Measurements from ENCODE around the gene TBX2. TPM values are rescaled to one million over a fixed set of nuclear protein-coding genes. Genes with fewer than 3 reads are reported as not detected.

Gene TBX2
- total RNA-seq, 4 donors from 2014 or later: 19.0 to 33.6 (median 22.8) TPM

DNA sequence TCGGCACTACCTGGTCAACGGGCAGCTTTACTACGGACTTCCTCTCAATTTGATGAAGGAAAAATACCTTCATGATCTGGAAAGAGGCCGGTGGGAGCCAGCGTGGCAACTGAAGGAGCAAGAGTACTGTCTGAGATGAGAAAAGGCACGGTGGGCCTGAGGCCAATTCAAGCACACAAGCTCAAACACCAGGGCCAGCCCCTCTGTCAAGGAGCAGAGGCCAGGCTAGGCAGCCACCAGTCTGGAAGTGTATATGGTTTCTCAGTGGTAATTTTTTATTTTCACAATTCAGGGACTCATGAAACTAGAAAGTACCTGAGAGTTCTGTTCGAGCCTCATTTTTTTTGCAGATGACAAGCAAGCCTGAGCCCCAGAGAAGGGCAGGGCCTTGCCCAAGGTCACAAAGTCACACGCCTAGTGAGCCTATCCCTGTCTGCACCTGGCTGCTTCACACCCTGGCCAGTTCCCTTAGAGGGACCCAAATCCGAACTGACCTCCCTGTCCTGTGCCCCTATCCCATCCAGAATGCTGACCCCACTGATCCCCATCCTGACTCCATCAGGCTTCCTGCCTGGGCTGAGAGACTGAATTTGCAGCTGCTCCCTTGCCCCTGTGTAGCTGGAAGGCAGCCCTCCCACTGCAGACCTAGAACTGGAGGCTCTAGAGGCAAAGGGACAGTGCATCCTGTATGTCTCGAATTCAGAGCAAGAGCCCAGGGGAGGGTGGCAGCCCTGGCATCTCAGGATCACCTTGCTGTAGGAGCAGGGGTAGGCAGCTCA lies 4.8 kb upstream of the TBX2 start:
- WGBS, 2 donors (ENCODE audit: low coverage in 1 of 2): 76% methylated on average over 6 of the region's 10 CpGs; no CpG with 5 or more reads in 1 of the 2 donors
- Histone ChIP-seq H3K9me3 (no peaks in the 10 kb centered on the region), H3K4me1 (peaks cover 0 to 63% (median 23%) of the 10 kb centered on the region in 3 donors), H3K27me3 (peaks cover 48% of the 10 kb centered on the region), H3K4me3 (no peak overlapping the region), H3K36me3 (peaks cover 0 to 9% of the 10 kb centered on the region in 2 donors), H3K27ac (peak overlapping the region in 3 of 4 donors; percentile 80 to 93 (median 92))
- no peak for ATAC-seq
- TF ChIP-seq, protein P1, sequence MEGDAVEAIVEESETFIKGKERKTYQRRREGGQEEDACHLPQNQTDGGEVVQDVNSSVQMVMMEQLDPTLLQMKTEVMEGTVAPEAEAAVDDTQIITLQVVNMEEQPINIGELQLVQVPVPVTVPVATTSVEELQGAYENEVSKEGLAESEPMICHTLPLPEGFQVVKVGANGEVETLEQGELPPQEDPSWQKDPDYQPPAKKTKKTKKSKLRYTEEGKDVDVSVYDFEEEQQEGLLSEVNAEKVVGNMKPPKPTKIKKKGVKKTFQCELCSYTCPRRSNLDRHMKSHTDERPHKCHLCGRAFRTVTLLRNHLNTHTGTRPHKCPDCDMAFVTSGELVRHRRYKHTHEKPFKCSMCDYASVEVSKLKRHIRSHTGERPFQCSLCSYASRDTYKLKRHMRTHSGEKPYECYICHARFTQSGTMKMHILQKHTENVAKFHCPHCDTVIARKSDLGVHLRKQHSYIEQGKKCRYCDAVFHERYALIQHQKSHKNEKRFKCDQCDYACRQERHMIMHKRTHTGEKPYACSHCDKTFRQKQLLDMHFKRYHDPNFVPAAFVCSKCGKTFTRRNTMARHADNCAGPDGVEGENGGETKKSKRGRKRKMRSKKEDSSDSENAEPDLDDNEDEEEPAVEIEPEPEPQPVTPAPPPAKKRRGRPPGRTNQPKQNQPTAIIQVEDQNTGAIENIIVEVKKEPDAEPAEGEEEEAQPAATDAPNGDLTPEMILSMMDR (IDR thresholded peaks at IDR 0.05): no peak
- TF ChIP-seq EP300 (IDR thresholded peaks at IDR 0.05) (no peak), POLR2AphosphoS5 (IDR thresholded peaks at IDR 0.05) (no peak), POLR2A (IDR thresholded peaks at IDR 0.05) (no peak)

DNA sequence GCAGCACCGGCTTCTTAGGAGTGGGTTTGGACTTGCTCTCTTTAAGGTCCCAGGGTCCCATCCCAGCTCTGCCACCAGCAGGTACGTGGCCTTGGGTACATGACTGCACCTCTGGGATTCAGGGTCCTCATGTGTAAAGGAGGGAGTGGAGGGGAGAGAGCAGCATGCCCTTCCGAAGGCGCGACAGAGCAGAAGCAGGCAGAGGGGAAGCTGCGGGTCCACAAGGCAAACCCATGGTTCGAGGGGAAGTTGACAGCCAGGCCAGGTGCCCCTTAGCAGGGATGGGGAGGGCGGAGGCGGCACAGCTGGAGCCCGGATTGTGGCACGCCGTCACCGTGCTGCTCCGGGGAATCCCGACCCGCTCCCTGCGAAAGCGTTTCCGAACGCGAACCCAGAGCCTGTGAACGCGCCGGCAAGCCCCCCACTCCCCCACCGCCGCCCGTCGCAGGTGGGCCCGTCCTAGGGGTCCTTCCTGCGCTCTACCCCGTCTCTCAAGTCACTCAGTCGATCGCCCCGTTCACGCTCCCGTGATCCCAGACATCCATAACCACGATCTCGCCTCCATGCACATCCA lies 4.1 kb upstream of the TBX2 start:
- no peaks in the 10 kb centered on the region for H3K9me3 ChIP-seq
- H3K27ac ChIP-seq: peak overlapping the region in 3 of 4 donors; percentile 80 to 93 (median 92)
- no peak for ATAC-seq
- peaks cover 50% of the 10 kb centered on the region for H3K27me3 ChIP-seq
- peaks cover 0 to 9% of the 10 kb centered on the region in 2 donors for H3K36me3 ChIP-seq
- TF ChIP-seq POLR2AphosphoS5 (IDR thresholded peaks at IDR 0.05) (no peak), POLR2A (IDR thresholded peaks at IDR 0.05) (no peak), EP300 (IDR thresholded peaks at IDR 0.05) (no peak)
- TF ChIP-seq, protein P1 (IDR thresholded peaks at IDR 0.05): no peak
- H3K4me3 ChIP-seq: peak overlapping the region in 1 of 2 donors; percentile 57
- 50 to 68% methylated on average over 5 to 11 of the region's 38 CpGs for WGBS, 2 donors (ENCODE audit: low coverage in 1 of 2)
- H3K4me1 ChIP-seq: peaks cover 0 to 59% (median 23%) of the 10 kb centered on the region in 3 donors

DNA sequence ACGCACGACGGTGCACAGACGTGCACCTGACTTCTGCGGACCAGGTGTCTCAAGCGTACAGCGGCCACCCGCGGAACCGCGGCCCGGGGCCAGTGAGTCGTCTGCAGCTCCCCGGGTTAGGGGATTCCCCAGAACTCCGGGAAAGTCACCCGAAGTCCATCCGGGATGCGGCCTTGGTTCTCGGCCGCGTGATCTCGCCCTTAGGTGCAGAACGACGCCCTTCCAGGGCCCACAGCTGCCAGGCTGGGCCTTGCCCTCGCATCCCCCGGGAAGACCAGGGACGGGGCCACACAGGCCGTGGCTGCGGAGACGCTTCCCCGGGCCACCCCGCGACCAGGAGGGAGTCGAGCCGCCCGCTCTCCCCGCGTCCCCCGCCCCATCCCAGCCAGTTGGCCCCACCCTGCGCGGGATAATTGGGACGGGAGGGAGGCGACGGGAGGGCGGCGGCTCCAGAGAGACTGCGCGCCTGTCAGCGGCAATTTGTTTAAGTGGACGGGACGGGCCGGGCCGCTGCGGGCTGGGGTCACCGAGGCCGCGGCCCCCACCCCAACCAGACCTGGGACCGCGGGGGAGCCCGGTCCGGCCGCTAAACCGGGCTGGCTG lies 3.6 kb upstream of the TBX2 start:
- peaks cover 55% of the 10 kb centered on the region for H3K27me3 ChIP-seq
- no peak for ATAC-seq
- H3K4me3 ChIP-seq: peak overlapping the region; percentile 26 to 57
- H3K27ac ChIP-seq: peak overlapping the region in 3 of 4 donors; percentile 80 to 93 (median 92)
- H3K4me1 ChIP-seq: peaks cover 0 to 63% (median 23%) of the 10 kb centered on the region in 3 donors
- peaks cover 0 to 9% of the 10 kb centered on the region in 2 donors for H3K36me3 ChIP-seq
- TF ChIP-seq, protein P1 (IDR thresholded peaks at IDR 0.05): no peak
- TF ChIP-seq POLR2A (IDR thresholded peaks at IDR 0.05): no peak
- no peak for TF ChIP-seq EP300 (IDR thresholded peaks at IDR 0.05)
- no peak for TF ChIP-seq POLR2AphosphoS5 (IDR thresholded peaks at IDR 0.05)
- H3K9me3 ChIP-seq: no peaks in the 10 kb centered on the region
- WGBS, 2 donors (ENCODE audit: low coverage in 1 of 2): no CpG with 5 or more reads among the region's 63 CpGs

DNA sequence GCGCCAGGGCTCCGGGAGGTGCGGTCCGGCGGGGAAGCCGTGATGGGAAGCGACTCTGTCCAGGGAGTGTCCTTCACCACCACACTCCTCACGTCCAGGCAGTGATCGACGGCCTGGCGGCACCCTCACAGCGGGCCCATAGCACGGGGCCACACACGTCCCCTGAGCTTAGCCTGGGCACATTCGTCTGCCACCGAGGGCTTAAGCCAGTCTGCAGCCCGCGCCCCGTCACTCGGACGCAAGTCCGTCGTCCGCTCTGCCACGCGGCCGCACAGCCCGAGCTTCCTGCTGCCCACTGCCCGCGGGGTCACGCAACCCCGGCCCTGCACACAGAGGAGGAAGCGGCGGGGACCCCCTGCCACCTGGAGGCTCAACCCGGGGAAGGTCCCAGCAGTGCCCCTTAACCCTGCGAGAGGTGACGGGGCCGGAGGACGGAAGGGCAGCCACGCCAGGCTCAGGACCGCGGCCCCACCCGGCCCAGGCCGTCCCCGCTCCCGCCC lies 3.0 kb upstream of the TBX2 start:
- peaks cover 0 to 9% of the 10 kb centered on the region in 2 donors for H3K36me3 ChIP-seq
- no peak for ATAC-seq
- H3K27ac ChIP-seq: peak overlapping the region in 3 of 4 donors; percentile 80 to 93 (median 92)
- no CpG with 5 or more reads among the region's 46 CpGs for WGBS, 2 donors (ENCODE audit: low coverage in 1 of 2)
- no peaks in the 10 kb centered on the region for H3K9me3 ChIP-seq
- H3K27me3 ChIP-seq: peaks cover 61% of the 10 kb centered on the region
- peak overlapping the region; percentile 26 to 57 for H3K4me3 ChIP-seq
- peaks cover 0 to 69% (median 23%) of the 10 kb centered on the region in 3 donors for H3K4me1 ChIP-seq
- TF ChIP-seq EP300 (IDR thresholded peaks at IDR 0.05): no peak
- TF ChIP-seq, protein P1 (IDR thresholded peaks at IDR 0.05): no peak
- TF ChIP-seq POLR2A (IDR thresholded peaks at IDR 0.05): no peak
- TF ChIP-seq POLR2AphosphoS5 (IDR thresholded peaks at IDR 0.05): no peak
